PC-9 (cell line): Measurements from ENCODE around the gene CHD1L.

Experiments used
- CTCF ChIP-seq: fragments of 200-600 bp; sonication (generic); conservative IDR thresholded peaks from 2 replicates; pipeline ENCODE4 v1.6.1; 2017; ENCODE audit warnings: mixed run types, antibody characterized with exemption, mild to moderate bottlenecking, moderate library complexity
- EZH2 ChIP-seq: fragments of 200-600 bp; sonication (generic); IDR thresholded peaks from 2 replicates; pipeline ENCODE4 v1.8.0; 2017; ENCODE audit warnings: antibody characterized with exemption, low read depth

- no peak for TF ChIP-seq CTCF
- no peak for TF ChIP-seq EZH2
Measured at GRCh38 chr1:147281950-147282349, 39.5 kb downstream of the CHD1L start.
